Subcutaneous abdominal adipose tissue (tissue), 5 donors: Measurements from ENCODE around the gene UBE2C.

Experiments
- H3K27ac ChIP-seq: one replicate; pipeline ENCODE4 v1.7.0; 2013; ENCODE audit warnings: low read depth, mild to moderate bottlenecking, inconsistent platforms, low read length, moderate library complexity
- H3K27me3 ChIP-seq, 5 donors: one replicate each; pipeline ENCODE4 v1.7.0; 2013; ENCODE audit warnings: low read length in 5 of 5, inconsistent platforms in 1 of 5; ENCODE audit not compliant: control insufficient read depth in 5 of 5, insufficient read depth in 4 of 5
- H3K36me3 ChIP-seq, 5 donors: one replicate each; pipeline ENCODE4 v1.7.0; 2013; ENCODE audit warnings: low read length in 5 of 5; ENCODE audit not compliant: control insufficient read depth in 5 of 5, insufficient read depth in 5 of 5
- H3K4me1 ChIP-seq, 5 donors: one replicate each; pipeline ENCODE4 v1.7.0; 2013; ENCODE audit warnings: low read length in 5 of 5, mild to moderate bottlenecking in 3 of 5, moderate library complexity in 1 of 5; ENCODE audit not compliant: control insufficient read depth in 5 of 5, insufficient read depth in 5 of 5
- H3K4me3 ChIP-seq, 5 donors: one replicate each; pipeline ENCODE4 v1.7.0; 2013; ENCODE audit warnings: low read length in 5 of 5, low read depth in 1 of 5
- H3K9ac ChIP-seq, 5 donors: one replicate each; pipeline ENCODE4 v1.7.0; 2013; ENCODE audit warnings: low read length in 5 of 5, mild to moderate bottlenecking in 4 of 5, moderate library complexity in 3 of 5
- H3K9me3 ChIP-seq, 5 donors: one replicate each; pipeline ENCODE4 v1.7.0; 2013; ENCODE audit warnings: low read length in 5 of 5; ENCODE audit not compliant: control insufficient read depth in 5 of 5
- donor health status: healthy.
- donor health status: healthy.
- donor health status: healthy.
- donor health status: healthy.
- donor health status: healthy.

The UBE2C gene

DNA sequence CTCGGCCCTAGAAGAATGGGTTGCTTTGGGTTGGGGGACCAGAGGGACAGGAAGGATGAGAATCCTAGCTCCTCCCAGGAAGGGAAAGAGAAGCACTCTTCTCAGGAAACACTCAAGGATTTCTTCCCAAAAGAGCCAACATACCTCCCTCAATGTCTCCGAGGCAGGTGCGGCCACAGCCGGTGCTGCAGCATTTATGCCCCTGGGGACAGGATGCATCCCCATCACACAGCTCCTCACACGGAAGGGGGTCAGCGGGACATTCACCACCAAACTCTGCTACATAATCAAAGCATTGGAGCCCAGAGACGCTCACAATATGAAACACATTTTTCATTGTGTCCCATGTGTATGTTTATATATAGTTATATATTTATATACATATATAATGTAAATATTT, 35.5 kb upstream of the UBE2C start:
- H3K9ac ChIP-seq, result no peak overlapping the region
- H3K4me1 ChIP-seq, result peaks cover 0 to 10% (median 0%) of the 10 kb centered on the region in 5 donors
- H3K27ac ChIP-seq, result no peak overlapping the region
- peaks cover 0 to 3% (median 0%) of the 10 kb centered on the region in 5 donors for H3K27me3 ChIP-seq
- no peak overlapping the region for H3K4me3 ChIP-seq
- H3K36me3 ChIP-seq, result no peaks in the 10 kb centered on the region
- H3K9me3 ChIP-seq, result no peaks in the 10 kb centered on the region

DNA sequence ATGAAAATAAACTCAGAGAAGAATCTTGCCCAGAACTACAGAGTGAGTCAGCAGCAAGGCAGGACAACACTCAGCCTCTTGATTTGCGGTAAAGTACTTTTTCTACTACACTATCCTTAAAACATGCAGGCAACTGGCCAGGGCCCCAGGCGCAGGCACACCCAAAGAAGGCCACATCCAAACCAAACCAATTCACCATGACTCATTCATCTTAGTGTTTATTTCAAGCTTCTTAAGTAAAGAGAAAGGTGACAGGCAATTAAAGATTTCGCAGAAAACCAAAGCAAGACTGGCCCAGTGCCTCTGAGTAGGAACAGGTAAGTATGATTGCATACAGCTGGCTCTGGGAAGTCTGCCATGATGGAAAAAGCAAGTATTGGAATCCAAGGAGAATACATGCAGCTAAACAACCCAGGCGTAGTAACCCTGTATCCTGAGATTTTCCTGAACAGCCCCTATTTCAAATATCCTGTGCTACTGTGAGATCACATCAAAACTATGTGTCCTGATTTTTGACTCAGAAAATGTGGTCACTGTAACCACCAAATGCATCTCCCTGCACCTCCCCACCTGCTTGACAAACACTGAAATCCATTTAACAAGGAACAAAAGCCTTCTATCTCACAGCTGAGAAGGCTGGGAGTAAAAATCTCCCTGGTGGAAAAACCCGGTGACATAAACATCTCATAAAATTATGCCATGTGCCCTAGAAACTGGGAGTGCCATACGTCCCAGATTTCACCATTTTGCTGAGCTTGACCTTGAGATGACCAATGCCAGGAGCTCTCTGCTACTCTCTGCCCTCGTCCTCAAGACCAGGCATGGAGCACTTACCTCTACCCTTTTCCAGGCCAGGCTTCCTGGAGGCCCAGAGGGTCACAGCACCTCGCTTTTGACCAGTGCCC, 33.2 kb upstream of the UBE2C start:
- Histone ChIP-seq H3K27ac (peak overlapping the region; percentile 65), H3K4me1 (peaks cover 0 to 10% (median 0%) of the 10 kb centered on the region in 5 donors), H3K27me3 (peaks cover 0 to 4% (median 0%) of the 10 kb centered on the region in 5 donors), H3K36me3 (no peaks in the 10 kb centered on the region), H3K9ac (no peak overlapping the region), H3K4me3 (no peak overlapping the region), H3K9me3 (no peaks in the 10 kb centered on the region)

DNA sequence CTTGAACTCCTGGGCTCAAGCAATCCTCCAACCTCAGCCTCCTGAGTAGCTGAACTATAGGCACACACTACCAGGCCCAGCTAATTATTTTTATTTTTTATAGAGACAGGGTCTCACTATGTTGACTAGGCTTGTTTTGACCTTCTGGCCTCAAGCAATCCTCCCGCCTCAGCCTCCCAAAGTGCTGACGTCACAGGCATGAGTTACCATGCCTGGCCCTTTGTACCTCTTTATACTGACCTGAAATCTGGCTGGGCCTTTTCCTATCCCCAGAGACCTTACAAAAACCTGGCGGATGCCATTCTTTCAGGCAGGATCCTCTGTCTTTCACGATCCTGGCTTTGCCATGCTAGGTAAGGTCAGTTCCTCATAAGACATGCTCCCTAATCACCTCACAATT, 32.3 kb upstream of the UBE2C start:
- H3K36me3 ChIP-seq, result no peaks in the 10 kb centered on the region
- H3K4me1 ChIP-seq, result peaks cover 0 to 10% (median 0%) of the 10 kb centered on the region in 5 donors
- H3K9ac ChIP-seq, result no peak overlapping the region
- no peaks in the 10 kb centered on the region for H3K9me3 ChIP-seq
- peak overlapping the region; percentile 52 for H3K27ac ChIP-seq
- no peak overlapping the region for H3K4me3 ChIP-seq
- peaks cover 0 to 4% (median 0%) of the 10 kb centered on the region in 5 donors for H3K27me3 ChIP-seq

DNA sequence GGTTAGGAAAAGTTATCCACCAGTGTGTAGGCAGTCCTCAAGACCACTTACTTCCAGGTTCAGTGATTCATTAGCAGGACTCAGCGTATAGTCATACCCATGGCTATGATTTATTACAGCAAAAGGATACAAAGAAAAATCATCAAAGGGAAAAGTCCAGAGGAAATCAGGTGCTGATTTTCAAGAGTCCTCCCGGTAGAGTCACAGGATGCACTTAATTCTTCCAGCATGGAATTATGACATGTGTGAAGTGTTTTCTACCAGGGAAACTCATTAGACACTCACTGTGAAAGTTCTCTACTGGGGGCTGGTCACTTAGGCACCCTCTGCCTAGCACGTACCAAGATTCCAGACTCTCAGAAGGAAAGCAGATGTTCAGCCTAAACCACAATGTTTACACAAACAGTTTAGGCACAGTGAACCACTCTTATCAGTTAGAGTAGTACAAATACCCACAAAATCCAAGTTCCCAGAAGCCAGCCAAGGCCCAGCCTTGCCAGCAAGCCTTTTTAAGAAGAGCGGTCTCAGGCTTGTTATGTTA, 31.0 kb upstream of the UBE2C start:
- H3K27me3 ChIP-seq, result peaks cover 0 to 4% (median 0%) of the 10 kb centered on the region in 5 donors
- no peaks in the 10 kb centered on the region for H3K9me3 ChIP-seq
- H3K4me1 ChIP-seq, result peaks cover 0 to 10% (median 0%) of the 10 kb centered on the region in 5 donors
- no peak overlapping the region for H3K4me3 ChIP-seq
- no peak overlapping the region for H3K9ac ChIP-seq
- H3K36me3 ChIP-seq, result no peaks in the 10 kb centered on the region
- H3K27ac ChIP-seq, result no peak overlapping the region

DNA sequence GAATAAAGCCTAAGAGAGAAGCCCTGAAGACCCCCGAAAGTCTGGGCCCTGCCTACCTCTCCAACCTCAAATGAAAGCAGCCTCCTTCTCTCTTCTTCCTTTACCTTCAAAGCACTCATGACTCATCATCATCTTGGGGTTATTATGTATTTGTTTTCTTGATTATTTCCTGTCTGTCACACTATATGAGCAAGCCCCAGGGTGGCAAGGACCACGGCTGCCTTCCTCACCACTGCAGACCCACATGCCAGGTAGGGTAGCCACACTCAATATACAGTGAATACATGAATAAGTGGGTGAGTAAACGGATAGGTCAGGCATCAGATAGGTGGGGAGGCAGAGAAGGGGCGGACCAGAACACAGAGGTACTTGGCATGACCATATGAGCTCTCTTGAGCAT, 29.6 kb upstream of the UBE2C start:
- H3K4me1 ChIP-seq, result peaks cover 0 to 10% (median 0%) of the 10 kb centered on the region in 5 donors
- no peak overlapping the region for H3K9ac ChIP-seq
- no peak overlapping the region for H3K27ac ChIP-seq
- H3K9me3 ChIP-seq, result no peaks in the 10 kb centered on the region
- H3K4me3 ChIP-seq, result no peak overlapping the region
- peaks cover 0 to 2% (median 0%) of the 10 kb centered on the region in 5 donors for H3K27me3 ChIP-seq
- no peaks in the 10 kb centered on the region for H3K36me3 ChIP-seq

DNA sequence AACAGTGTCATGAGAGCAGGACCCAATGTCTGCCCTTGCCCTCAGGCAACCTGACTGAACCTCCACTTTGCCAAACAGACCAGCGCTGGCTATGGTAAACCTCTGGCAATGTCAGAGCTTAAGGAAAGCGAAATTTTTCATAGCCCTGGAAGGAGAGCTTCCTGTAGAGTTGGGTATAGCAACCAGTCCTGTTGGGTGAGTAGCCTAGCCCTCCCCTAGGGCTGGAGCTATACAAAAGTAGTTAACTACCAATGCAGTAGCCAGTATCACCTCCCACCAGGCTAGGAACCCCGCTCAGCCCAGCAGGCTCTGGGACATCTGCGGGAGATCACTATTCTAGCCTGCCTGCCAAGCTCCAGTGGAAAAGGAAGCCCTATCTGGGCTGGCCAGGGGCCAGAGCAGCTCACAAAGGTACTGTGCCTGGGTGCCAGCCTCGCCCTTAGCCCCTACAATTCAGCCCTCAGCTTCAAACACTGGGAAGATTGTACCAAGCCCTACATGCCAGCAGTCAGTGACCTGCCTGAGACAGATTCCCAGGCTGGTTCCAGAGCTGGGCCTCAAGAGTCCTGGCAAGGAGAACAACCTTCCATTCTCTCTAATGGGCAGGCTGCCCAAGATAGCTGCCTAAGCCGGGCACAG, 28.7 kb upstream of the UBE2C start:
- Histone ChIP-seq H3K27me3 (peaks cover 0 to 2% (median 0%) of the 10 kb centered on the region in 5 donors), H3K4me1 (peaks cover 0 to 7% (median 0%) of the 10 kb centered on the region in 5 donors), H3K27ac (no peak overlapping the region), H3K9ac (no peak overlapping the region), H3K9me3 (no peaks in the 10 kb centered on the region), H3K36me3 (no peaks in the 10 kb centered on the region), H3K4me3 (no peak overlapping the region)

DNA sequence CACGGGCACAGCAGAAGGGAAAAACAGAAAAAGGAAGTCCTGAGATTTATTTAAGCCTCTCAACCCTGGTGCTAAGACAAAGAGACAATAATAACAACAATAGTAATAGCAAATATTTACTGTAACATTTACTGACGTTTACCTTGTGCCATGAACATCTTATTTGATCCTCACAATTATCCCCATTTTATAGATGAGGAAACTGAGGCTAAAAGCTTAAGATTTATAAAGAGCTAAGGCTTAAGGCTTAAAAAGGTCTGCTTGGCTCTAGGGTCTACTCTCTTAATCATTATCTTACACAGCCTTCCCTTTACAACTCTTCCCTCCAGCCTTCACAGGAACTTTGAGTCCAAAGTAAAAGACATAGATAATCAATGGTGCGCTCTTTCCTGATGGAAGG, 24.1 kb upstream of the UBE2C start:
- Histone ChIP-seq H3K27me3 (peaks cover 0 to 2% (median 0%) of the 10 kb centered on the region in 5 donors), H3K9ac (no peak overlapping the region), H3K27ac (no peak overlapping the region), H3K4me3 (no peak overlapping the region), H3K9me3 (no peaks in the 10 kb centered on the region), H3K4me1 (peaks cover 3 to 17% (median 14%) of the 10 kb centered on the region in 5 donors), H3K36me3 (no peaks in the 10 kb centered on the region)

DNA sequence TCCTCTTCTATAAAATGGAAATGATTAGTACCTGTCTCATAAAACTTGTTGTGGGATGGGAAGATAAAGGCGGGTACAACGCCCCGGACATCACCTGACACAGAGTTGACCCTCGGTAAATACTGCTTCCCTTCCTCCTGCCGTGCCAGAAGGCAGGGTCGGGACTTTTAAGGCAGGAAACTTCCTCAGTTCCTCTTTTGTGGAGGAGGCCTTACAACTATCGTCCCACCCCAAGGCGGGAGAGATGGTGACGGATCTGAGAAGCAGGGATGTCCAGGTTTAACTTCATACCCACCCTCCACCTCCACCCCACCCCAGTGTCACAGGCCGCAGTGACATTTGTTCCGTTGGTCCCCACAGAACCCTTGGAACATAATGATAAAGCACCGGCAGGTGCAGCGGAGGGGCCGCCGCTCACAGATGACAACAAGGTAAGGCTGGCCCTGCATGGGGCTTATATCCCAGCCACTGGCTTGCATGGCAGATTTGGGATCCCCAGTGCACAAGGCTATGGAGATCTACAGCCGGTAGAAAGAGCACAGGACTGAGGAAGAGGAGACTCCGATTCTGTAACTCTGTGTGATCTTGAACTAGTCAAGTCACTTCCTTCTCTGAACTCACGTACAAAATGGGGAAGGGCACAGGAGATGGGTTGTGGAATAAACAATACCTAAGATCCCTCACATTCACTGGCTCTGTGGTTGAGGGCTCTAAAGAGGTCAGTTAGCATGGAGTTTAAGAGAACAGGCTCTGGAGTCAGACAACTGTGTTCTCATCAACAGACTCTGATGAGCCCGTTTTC, 19.9 kb upstream of the UBE2C start:
- Histone ChIP-seq H3K4me3 (peak overlapping the region; percentile 73 to 90 (median 89)), H3K9me3 (no peaks in the 10 kb centered on the region), H3K36me3 (peaks cover 10 to 33% (median 28%) of the 10 kb centered on the region in 5 donors), H3K27me3 (no peaks in the 10 kb centered on the region), H3K9ac (peak overlapping the region; percentile 75 to 98 (median 95)), H3K4me1 (peaks cover 3 to 17% (median 14%) of the 10 kb centered on the region in 5 donors), H3K27ac (peak overlapping the region; percentile 88)

DNA sequence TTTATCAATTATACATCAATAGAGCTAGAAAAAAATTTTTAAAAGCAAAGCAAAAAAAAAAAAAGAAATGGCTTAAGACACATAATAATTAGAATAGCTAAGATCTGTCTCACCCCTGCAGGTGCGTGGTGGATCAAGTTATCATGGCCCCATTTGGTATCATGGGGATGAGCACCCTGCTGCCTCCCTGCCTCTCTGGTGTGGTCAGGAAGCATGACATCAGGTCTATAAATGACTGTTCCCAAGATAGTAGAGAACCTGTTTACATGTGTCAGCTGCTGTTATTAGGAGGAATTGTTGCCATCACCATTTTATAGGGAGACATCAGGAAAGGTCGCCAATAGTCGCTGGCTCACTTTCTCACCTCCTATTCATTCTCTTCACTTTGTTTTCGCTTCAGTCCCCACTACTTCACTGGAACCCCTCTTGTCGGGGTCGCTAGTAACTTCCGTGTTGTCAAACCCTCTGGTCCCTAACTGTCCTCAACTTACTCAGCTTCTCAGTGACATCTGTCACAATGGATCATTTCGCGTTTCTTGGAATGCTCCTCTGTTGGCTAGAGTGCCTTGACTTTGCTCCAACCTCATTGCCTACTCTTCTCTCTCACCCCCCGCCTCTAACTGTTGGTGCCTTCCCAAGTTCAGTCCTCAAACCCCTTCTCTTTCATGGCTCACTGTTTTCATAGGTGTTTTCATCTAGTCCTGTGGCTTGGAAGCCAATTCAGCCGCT, 15.9 kb upstream of the UBE2C start:
- Histone ChIP-seq H3K9ac (no peak overlapping the region), H3K36me3 (peaks cover 13 to 41% (median 35%) of the 10 kb centered on the region in 5 donors), H3K27me3 (no peaks in the 10 kb centered on the region), H3K9me3 (no peaks in the 10 kb centered on the region), H3K27ac (no peak overlapping the region), H3K4me1 (peaks cover 3 to 14% (median 13%) of the 10 kb centered on the region in 5 donors), H3K4me3 (no peak overlapping the region)
